IMR-90 (cell line): ENCODE results near the gene OGG1. TPM values are rescaled to one million over a fixed set of nuclear protein-coding genes. Genes with fewer than 3 reads are reported as not detected.

Experiments
- ATAC-seq: fragments of 200-7000 bp; cut with Tn5 transposase; 2 replicates; pipeline ENCODE4 v1.9.1; 2020; ENCODE audit warnings: low read depth, mild to moderate bottlenecking, moderate library complexity
- BruUV-seq: library from RNA; stranded (reverse); fragments of 400-500 nt; replicated peaks from 2 replicates; lab custom pipeline; 2021; lab: Mats Ljungman, UMichigan
- CTCF ChIA-PET: fragments of 300-600 bp; formaldehyde crosslinking; extraction: SDS; loops from one replicate; lab custom pipeline; 2021; ENCODE audit warnings: antibody characterized with exemption; lab: Yijun Ruan, JAX
- POLR2A ChIA-PET: fragments of 300-600 bp; sonication (Branson Sonifier 250); formaldehyde crosslinking; loops from one replicate; lab custom pipeline; 2022; ENCODE audit warnings: antibody characterized with exemption; ENCODE audit not compliant: unreplicated experiment; lab: Charles Lee
- DNase-seq: peaks from one replicate; pipeline ENCODE4 v3.0.0; 2013
- H2AFZ ChIP-seq: replicated peaks from 2 replicates; pipeline ENCODE3; 2013; ENCODE audit warnings: low read length, mild to moderate bottlenecking; ENCODE audit not compliant: poor library complexity
- H2AK5ac ChIP-seq: 2 replicates; pipeline ENCODE4 v1.6.1; 2013; ENCODE audit warnings: low read depth, low read length, inconsistent platforms
- H2AK9ac ChIP-seq: replicated peaks from 2 replicates; pipeline ENCODE3; 2013; ENCODE audit warnings: mild to moderate bottlenecking, low read depth, low read length, moderate library complexity; ENCODE audit not compliant: poor library complexity
- H2BK120ac ChIP-seq: 2 replicates; pipeline ENCODE4 v1.6.1; 2013; ENCODE audit warnings: low read depth, low read length, inconsistent platforms
- H2BK15ac ChIP-seq: 3 replicates; pipeline ENCODE4 v1.6.1; 2013; ENCODE audit warnings: low read depth, low read length, inconsistent platforms
- H2BK20ac ChIP-seq: 2 replicates; pipeline ENCODE4 v1.6.1; 2013; ENCODE audit warnings: low read depth, mild to moderate bottlenecking, inconsistent platforms, low read length, moderate library complexity
- H2BK5ac ChIP-seq: 2 replicates; pipeline ENCODE4 v1.6.1; 2013; ENCODE audit warnings: mild to moderate bottlenecking, low read depth, low read length, inconsistent platforms; ENCODE audit not compliant: poor library complexity, severe bottlenecking
- H3K14ac ChIP-seq: replicated peaks from 2 replicates; pipeline ENCODE4 v1.6.1; 2013; ENCODE audit warnings: low read depth, low read length, inconsistent platforms
- H3K18ac ChIP-seq: 2 replicates; pipeline ENCODE4 v1.6.1; 2013; ENCODE audit warnings: low read depth, low read length, control low read depth
- H3K23ac ChIP-seq: 2 replicates; pipeline ENCODE4 v1.6.1; 2013; ENCODE audit warnings: low read depth, low read length, inconsistent platforms
- H3K27ac ChIP-seq: 2 replicates; pipeline ENCODE4 v1.5.1; 2013; ENCODE audit warnings: mild to moderate bottlenecking, control low read depth, low read length; ENCODE audit not compliant: insufficient read depth
- H3K27me3 ChIP-seq: 2 replicates; pipeline ENCODE4 v1.6.1; 2013; ENCODE audit warnings: low read length; ENCODE audit not compliant: control insufficient read depth, insufficient read depth
- H3K36me3 ChIP-seq: 2 replicates; pipeline ENCODE4 v1.6.1; 2013; ENCODE audit warnings: low read length, mixed read lengths; ENCODE audit not compliant: control insufficient read depth, insufficient read depth
- H3K4ac ChIP-seq: 2 replicates; pipeline ENCODE4 v1.6.1; 2013; ENCODE audit warnings: low read depth, low read length, inconsistent platforms
- H3K4me1 ChIP-seq: 2 replicates; pipeline ENCODE4 v1.6.1; 2013; ENCODE audit warnings: low read length, mixed read lengths; ENCODE audit not compliant: control insufficient read depth, insufficient read depth
- H3K4me2 ChIP-seq: 2 replicates; pipeline ENCODE4 v1.6.1; 2013; ENCODE audit warnings: low read depth, mild to moderate bottlenecking, control low read depth, low read length, moderate library complexity
- H3K4me3 ChIP-seq: 2 replicates; pipeline ENCODE4 v1.5.1; 2013; ENCODE audit warnings: low read depth, mild to moderate bottlenecking, control low read depth, low read length, moderate library complexity; ENCODE audit not compliant: insufficient read depth
- H3K56ac ChIP-seq: 2 replicates; pipeline ENCODE4 v1.6.1; 2013; ENCODE audit warnings: low read length, inconsistent platforms; ENCODE audit not compliant: insufficient read depth; ENCODE audit errors: extremely low read depth
- H3K79me1 ChIP-seq, 2 experiments: 2 replicates each; pipeline ENCODE4 v1.6.1; 2013; ENCODE audit warnings: low read length in 2 of 2, inconsistent platforms in 1 of 2, low read depth in 1 of 2
- H3K9ac ChIP-seq: 2 replicates; pipeline ENCODE4 v1.6.1; 2013; ENCODE audit warnings: low read depth, low read length, control low read depth
- H3K9me1 ChIP-seq: 2 replicates; pipeline ENCODE4 v1.6.1; 2013; ENCODE audit warnings: low read length, inconsistent platforms; ENCODE audit not compliant: insufficient read depth
- H3K9me3 ChIP-seq: 2 replicates; pipeline ENCODE4 v1.6.1; 2013; ENCODE audit warnings: low read length; ENCODE audit not compliant: control insufficient read depth, insufficient read depth
- H4K20me1 ChIP-seq: 2 replicates; pipeline ENCODE4 v1.6.1; 2013; ENCODE audit warnings: low read length, inconsistent platforms; ENCODE audit not compliant: insufficient read depth
- H4K5ac ChIP-seq: 2 replicates; pipeline ENCODE4 v1.6.1; 2013; ENCODE audit warnings: mild to moderate bottlenecking, low read depth, low read length, control low read depth
- H4K8ac ChIP-seq, 2 experiments: 2 replicates each; pipeline ENCODE4 v1.6.1; 2013; ENCODE audit warnings: low read depth in 2 of 2, low read length in 2 of 2, control low read depth in 1 of 2, inconsistent platforms in 1 of 2
- H4K91ac ChIP-seq: 2 replicates; pipeline ENCODE4 v1.6.1; 2013; ENCODE audit warnings: low read depth, low read length, inconsistent platforms; ENCODE audit not compliant: insufficient read depth
- BHLHE40 ChIP-seq: fragments of 150-350 bp; IDR thresholded peaks from 2 replicates; pipeline ENCODE4 v1.6.1; 2016; ENCODE audit warnings: mild to moderate bottlenecking, low read depth, low read length
- CEBPB ChIP-seq: IDR thresholded peaks from 2 replicates; pipeline ENCODE4 v1.6.1; 2012; ENCODE audit warnings: low read depth, low read length, improper control_type of control experiment
- CHD1 ChIP-seq: IDR thresholded peaks from 2 replicates; pipeline ENCODE4 v1.6.1; 2012; ENCODE audit warnings: low read depth, low read length, improper control_type of control experiment
- CTCF ChIP-seq: conservative IDR thresholded peaks from 2 replicates; pipeline ENCODE4 v1.5.1; 2012; ENCODE audit warnings: mild to moderate bottlenecking, low read depth, low read length, improper control_type of control experiment
- ELK1 ChIP-seq: fragments of 150-350 bp; IDR thresholded peaks from 2 replicates; pipeline ENCODE4 v1.6.1; 2016; ENCODE audit warnings: low read depth, mild to moderate bottlenecking, low read length, moderate library complexity, borderline replicate concordance
- FOS ChIP-seq: fragments of 150-350 bp; IDR thresholded peaks from 2 replicates; pipeline ENCODE4 v1.6.1; 2016; ENCODE audit warnings: low read depth, low read length
- MAFK ChIP-seq: IDR thresholded peaks from 2 replicates; pipeline ENCODE4 v1.6.1; 2012; ENCODE audit warnings: low read depth, low read length, improper control_type of control experiment
- MAZ ChIP-seq: IDR thresholded peaks from 2 replicates; pipeline ENCODE4 v1.6.1; 2012; ENCODE audit warnings: low read depth, mild to moderate bottlenecking, low read length, improper control_type of control experiment, moderate library complexity, borderline replicate concordance
- MXI1 ChIP-seq: IDR thresholded peaks from 2 replicates; pipeline ENCODE4 v1.6.1; 2012; ENCODE audit warnings: low read depth, mild to moderate bottlenecking, low read length, moderate library complexity, borderline replicate concordance
- NFE2L2 ChIP-seq: fragments of 150-350 bp; IDR thresholded peaks from 2 replicates; pipeline ENCODE4 v1.6.1; 2016; ENCODE audit warnings: low read depth, mild to moderate bottlenecking, low read length
- POLR2A ChIP-seq: IDR thresholded peaks from 2 replicates; pipeline ENCODE4 v1.6.1; 2012; ENCODE audit warnings: mild to moderate bottlenecking, low read depth, low read length
- RAD21 ChIP-seq: IDR thresholded peaks from 2 replicates; pipeline ENCODE4 v1.6.1; 2012; ENCODE audit warnings: low read length, improper control_type of control experiment
- RCOR1 ChIP-seq: IDR thresholded peaks from 2 replicates; pipeline ENCODE4 v1.6.1; 2012; ENCODE audit warnings: mild to moderate bottlenecking, low read length, improper control_type of control experiment; ENCODE audit not compliant: insufficient replicate concordance
- RFX5 ChIP-seq: IDR thresholded peaks from 2 replicates; pipeline ENCODE4 v1.8.0; 2012; ENCODE audit warnings: low read depth, mild to moderate bottlenecking, low read length, moderate library complexity
- SMC3 ChIP-seq: fragments of 150-350 bp; IDR thresholded peaks from 2 replicates; pipeline ENCODE4 v1.6.1; 2016; ENCODE audit warnings: low read depth, mild to moderate bottlenecking, antibody characterized with exemption, low read length, moderate library complexity
- USF2 ChIP-seq: fragments of 150-350 bp; IDR thresholded peaks from 2 replicates; pipeline ENCODE4 v1.6.1; 2017; ENCODE audit warnings: mild to moderate bottlenecking, antibody characterized with exemption, low read length, low read depth
- WGBS, 2 experiments: methylation state at CpG; one replicate each; pipeline versions ENCODE4 v1.1.5 to v1.1.7; 2013; ENCODE audit warnings: missing lambda C conversion rate in 2 of 2; ENCODE audit not compliant: insufficient read length in 1 of 2; ENCODE audit errors: extremely low coverage in 2 of 2; 5-methylcytosine and 5-hydroxymethylcytosine counted together
- dilution Hi-C: fragments of 300-500 bp; cut with HindIII; formaldehyde crosslinking; loops from one replicate; pipeline ENCODE4 v1.14.3; 2018; ENCODE audit warnings: low sequenced_read_pairs; ENCODE audit not compliant: unreplicated experiment
- in situ Hi-C: fragments of 300-500 bp; cut with MboI; formaldehyde crosslinking; loops from 3 replicates; pipeline ENCODE4 v1.14.3; 2019; ENCODE audit warnings: low sequenced_read_pairs, inconsistent platforms, mixed read lengths
- intact Hi-C: fragments of 100-400 bp; cut with micrococcal nuclease; formaldehyde crosslinking; loops from 2 replicates; pipeline ENCODE4 v1.10.0; 2022
- polyA plus RNA-seq, 3 experiments: library from polyadenylated mRNA; depleted of rRNA; stranded (reverse); fragments of >200 nt; gene quantifications; 2 replicates each; pipeline ENCODE4 v1.2.3, GENCODE V29; 2012; ENCODE audit warnings: low replicate concordance in 1 of 3
- total RNA-seq: library from RNA; depleted of rRNA; stranded (reverse); fragments of >200 nt; gene quantifications from 2 replicates; pipeline ENCODE4 v1.2.3, GENCODE V29; 2012

OGG1 gene
- total and polyA plus RNA-seq, 2 of the 4 experiments (the other 2 are of a cell fraction), result 14.9 to 25.6 TPM

GRCh38 chr3:9769012-9769411 lies 19.3 kb downstream of the OGG1 start:
- 0 out of 3 replicates have a peak overlapping the region, but pooled peaks have one; percentile 48 for H2BK15ac ChIP-seq
- CTCF ChIA-PET, result no interaction called here
- H3K9me3 ChIP-seq, result no peaks in the 10 kb centered on the region
- H2BK20ac ChIP-seq, result no peak overlapping the region
- H2AFZ ChIP-seq, result peak overlapping the region; percentile 98
- peak overlapping the region; percentile 12 for H3K4ac ChIP-seq
- intact Hi-C loops, result no loop called here
- no peak overlapping the region for H3K18ac ChIP-seq
- H3K9ac ChIP-seq, result peak overlapping the region; percentile 63
- H3K9me1 ChIP-seq, result peaks cover 28% of the 10 kb centered on the region
- H3K23ac ChIP-seq, result peak overlapping the region; percentile 60; the same call in 1 of the 2 replicates
- peak overlapping the region; percentile 14; the same call in 1 of the 2 replicates for H2BK120ac ChIP-seq
- no peak for TF ChIP-seq SMC3
- TF ChIP-seq CEBPB, result no peak
- no peak for TF ChIP-seq NFE2L2
- no peak for TF ChIP-seq POLR2A
- no peak for TF ChIP-seq RFX5
- no peak for TF ChIP-seq ELK1
- TF ChIP-seq MAZ, result no peak
- TF ChIP-seq CTCF, result no peak
- TF ChIP-seq RCOR1, result no peak
- TF ChIP-seq RAD21, result no peak
- TF ChIP-seq USF2, result no peak
- TF ChIP-seq CHD1, result no peak
- no peak for TF ChIP-seq MAFK
- TF ChIP-seq BHLHE40, result no peak
- no peak for TF ChIP-seq FOS
- no peak for TF ChIP-seq MXI1
- H2BK5ac ChIP-seq, result peak overlapping the region; percentile 40
- H3K79me1 ChIP-seq, result peaks cover 16 to 48% of the 10 kb centered on the region in 2 experiments; a peak in 3 of 4 replicates
- ATAC-seq (no peak; the same call in 1 of the 2 replicates), DNase-seq (no peak)
- H4K91ac ChIP-seq, result 0 out of 2 replicates have a peak overlapping the region, but pooled peaks have one; percentile 16
- H3K27me3 ChIP-seq, result no peaks in the 10 kb centered on the region
- H3K36me3 ChIP-seq, result peaks cover 1% of the 10 kb centered on the region; the same call in 1 of the 2 replicates
- in situ Hi-C loops, result no loop called here
- 0 out of 2 replicates have a peak overlapping the region, but pooled peaks have one; percentile 25 for H4K5ac ChIP-seq
- H3K56ac ChIP-seq, result peak overlapping the region; percentile 29; the same call in 1 of the 2 replicates
- no TSS peak for BruUV-seq
- peaks cover 8% of the 10 kb centered on the region; the same call in 1 of the 2 replicates for H4K20me1 ChIP-seq
- POLR2A ChIA-PET, result no interaction called here
- peak overlapping the region; percentile 96 for H2AK5ac ChIP-seq
- peak overlapping the region; percentile 46; the same call in 1 of the 2 replicates for H3K27ac ChIP-seq
- H2AK9ac ChIP-seq, result peak overlapping the region; percentile 87
- H4K8ac ChIP-seq, result peak overlapping the region; percentile 73 to 76; a peak in 3 of 4 replicates
- peak overlapping the region; percentile 72 for H3K4me3 ChIP-seq
- peak overlapping the region; percentile 97 for H3K4me2 ChIP-seq
- 68% methylated on average over 5 of the region's 5 CpGs; no CpG with 5 or more reads in 1 of the 2 experiments for WGBS, 2 experiments
- peak overlapping the region; percentile 85; the same call in 1 of the 2 replicates for H3K14ac ChIP-seq
- H3K4me1 ChIP-seq, result peaks cover 27% of the 10 kb centered on the region
- dilution Hi-C loops, result no loop called here
